Stomach smooth muscle (tissue), 2 donors: ENCODE results near the gene CTSC.

Experiments
- H3K27ac ChIP-seq: one replicate; pipeline ENCODE4 v1.7.0; 2013; ENCODE audit warnings: mild to moderate bottlenecking, low read length, inconsistent platforms
- H3K27me3 ChIP-seq, 2 donors: one replicate each; pipeline ENCODE4 v1.7.0; 2013; ENCODE audit warnings: low read length in 2 of 2; ENCODE audit not compliant: insufficient read depth in 2 of 2, control insufficient read depth in 1 of 2
- H3K36me3 ChIP-seq, 2 donors: one replicate each; pipeline ENCODE4 v1.7.0; 2013; ENCODE audit warnings: low read length in 2 of 2; ENCODE audit not compliant: control insufficient read depth in 2 of 2, insufficient read depth in 2 of 2
- H3K4me1 ChIP-seq: one replicate; pipeline ENCODE4 v1.7.0; 2013; ENCODE audit warnings: low read length; ENCODE audit not compliant: control insufficient read depth, insufficient read depth
- H3K4me3 ChIP-seq, 2 donors: one replicate each; pipeline ENCODE4 v1.7.0; 2013; ENCODE audit warnings: low read length in 2 of 2
- H3K9ac ChIP-seq, 2 donors: one replicate each; pipeline ENCODE4 v1.7.0; 2013; ENCODE audit warnings: low read length in 2 of 2, mild to moderate bottlenecking in 1 of 2
- H3K9me3 ChIP-seq, 2 donors: one replicate each; pipeline ENCODE4 v1.7.0; 2013; ENCODE audit warnings: low read length in 2 of 2; ENCODE audit not compliant: control insufficient read depth in 2 of 2
- donor health status: healthy.
- donor health status: Pancreatic carcinoma.

The CTSC gene

DNA sequence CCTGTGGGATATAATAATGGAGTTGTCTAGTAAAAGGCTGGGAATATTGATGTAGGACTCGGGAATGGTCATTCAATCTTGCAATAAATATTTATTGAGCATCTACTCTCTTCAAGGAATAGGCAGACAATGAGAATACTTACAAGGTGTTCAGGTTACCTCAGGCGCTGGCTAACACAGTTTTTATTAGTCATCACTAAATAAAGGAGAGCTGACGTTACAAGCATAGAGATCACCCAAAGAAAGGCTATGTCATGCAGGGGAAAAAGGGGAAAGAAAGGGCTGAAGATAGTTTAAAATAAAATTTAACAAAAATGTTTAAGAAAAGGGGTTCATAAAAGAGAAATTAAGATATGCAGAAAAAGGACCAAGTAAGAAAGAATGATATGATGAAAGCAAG is 15.8 kb upstream of the CTSC start:
- Histone ChIP-seq H3K27me3 (no peaks in the 10 kb centered on the region), H3K27ac (no peak overlapping the region), H3K36me3 (no peaks in the 10 kb centered on the region), H3K4me1 (no peaks in the 10 kb centered on the region), H3K9me3 (no peaks in the 10 kb centered on the region), H3K9ac (no peak overlapping the region), H3K4me3 (no peak overlapping the region)

DNA sequence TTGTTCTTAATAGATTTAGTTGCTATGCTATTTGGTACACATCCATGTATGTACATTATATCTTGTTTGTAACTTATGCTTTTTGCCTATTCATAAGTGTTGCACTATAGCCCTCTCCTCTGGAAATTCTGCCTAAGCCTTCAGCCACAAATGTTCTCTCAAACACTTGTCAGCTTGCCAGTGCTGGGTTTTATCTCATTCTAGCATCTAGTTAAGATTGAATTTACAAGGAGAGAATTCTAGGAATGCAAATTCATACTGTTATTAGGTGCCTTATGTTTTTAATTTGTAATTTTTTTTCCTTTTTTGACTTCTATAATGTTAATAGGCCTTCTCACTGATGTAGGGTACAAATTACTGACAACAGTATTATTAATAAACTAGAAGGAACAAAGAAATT is 14.6 kb upstream of the CTSC start:
- Histone ChIP-seq H3K27ac (no peak overlapping the region), H3K9ac (no peak overlapping the region), H3K27me3 (no peaks in the 10 kb centered on the region), H3K4me3 (no peak overlapping the region), H3K36me3 (no peaks in the 10 kb centered on the region), H3K9me3 (no peaks in the 10 kb centered on the region), H3K4me1 (no peaks in the 10 kb centered on the region)

DNA sequence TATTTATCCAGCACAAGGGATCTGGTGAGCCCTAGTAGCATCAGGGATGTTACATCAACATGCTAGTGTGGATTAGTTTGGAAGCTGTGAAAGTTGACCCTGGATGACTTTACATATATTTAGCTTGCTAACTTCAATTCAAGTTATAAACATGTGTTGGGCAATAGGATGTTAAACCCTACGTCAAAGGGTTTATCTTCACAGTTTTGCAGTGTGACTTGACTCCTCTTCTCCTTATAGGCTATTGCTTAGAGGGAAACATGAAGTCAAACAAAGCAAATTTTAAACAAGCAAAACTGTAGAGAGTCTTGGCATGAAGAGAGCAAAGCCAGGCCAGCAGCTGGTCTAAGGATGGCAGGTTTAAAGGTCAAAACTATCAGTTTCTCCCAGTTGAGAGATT is 11.3 kb upstream of the CTSC start:
- H3K4me1 ChIP-seq: no peaks in the 10 kb centered on the region
- H3K27ac ChIP-seq: no peak overlapping the region
- H3K4me3 ChIP-seq: no peak overlapping the region
- no peaks in the 10 kb centered on the region for H3K27me3 ChIP-seq
- H3K9ac ChIP-seq: no peak overlapping the region
- no peaks in the 10 kb centered on the region for H3K36me3 ChIP-seq
- no peaks in the 10 kb centered on the region for H3K9me3 ChIP-seq

DNA sequence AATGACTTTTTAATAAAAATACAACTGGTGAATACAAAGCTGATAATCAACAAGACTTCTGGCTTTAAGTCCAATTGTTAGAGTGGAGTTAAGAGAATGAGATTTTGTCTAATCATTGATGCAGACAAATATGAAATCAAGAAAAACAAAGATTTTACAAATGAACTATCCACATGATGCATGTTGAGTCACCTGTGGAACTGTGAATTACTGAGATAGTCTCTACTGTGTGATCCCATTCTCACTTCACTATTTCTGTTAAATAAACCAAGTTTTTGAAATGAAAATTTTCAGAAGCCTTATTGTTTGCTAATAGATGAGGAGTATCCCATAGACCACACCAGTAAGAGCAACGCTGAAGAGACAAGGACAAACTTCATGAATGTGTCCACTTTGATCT is 8.4 kb upstream of the CTSC start:
- H3K4me3 ChIP-seq: no peak overlapping the region
- no peak overlapping the region for H3K9ac ChIP-seq
- no peaks in the 10 kb centered on the region for H3K27me3 ChIP-seq
- H3K36me3 ChIP-seq: no peaks in the 10 kb centered on the region
- no peak overlapping the region for H3K27ac ChIP-seq
- H3K4me1 ChIP-seq: no peaks in the 10 kb centered on the region
- no peaks in the 10 kb centered on the region for H3K9me3 ChIP-seq

DNA sequence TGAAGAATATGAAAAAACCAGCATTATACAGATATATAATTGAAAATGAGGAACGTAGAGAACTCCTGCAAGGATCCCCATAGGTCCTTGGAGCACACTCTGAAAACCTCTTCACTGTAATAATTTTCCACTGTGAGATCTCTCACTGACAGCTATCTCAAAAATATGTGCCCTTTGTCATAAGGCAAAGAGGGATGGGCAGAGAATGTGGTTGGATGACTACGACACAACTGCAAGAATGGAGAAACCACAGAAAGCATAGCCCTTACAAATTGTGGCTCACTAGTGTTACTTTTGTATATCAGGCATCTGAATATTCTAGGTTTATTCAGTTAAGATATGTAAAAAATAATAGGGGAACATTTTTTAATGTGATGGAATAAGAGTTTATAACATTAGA is 7.9 kb upstream of the CTSC start:
- H3K4me1 ChIP-seq: no peaks in the 10 kb centered on the region
- H3K9ac ChIP-seq: no peak overlapping the region
- H3K27ac ChIP-seq: no peak overlapping the region
- no peaks in the 10 kb centered on the region for H3K9me3 ChIP-seq
- no peaks in the 10 kb centered on the region for H3K36me3 ChIP-seq
- no peak overlapping the region for H3K4me3 ChIP-seq
- no peaks in the 10 kb centered on the region for H3K27me3 ChIP-seq

DNA sequence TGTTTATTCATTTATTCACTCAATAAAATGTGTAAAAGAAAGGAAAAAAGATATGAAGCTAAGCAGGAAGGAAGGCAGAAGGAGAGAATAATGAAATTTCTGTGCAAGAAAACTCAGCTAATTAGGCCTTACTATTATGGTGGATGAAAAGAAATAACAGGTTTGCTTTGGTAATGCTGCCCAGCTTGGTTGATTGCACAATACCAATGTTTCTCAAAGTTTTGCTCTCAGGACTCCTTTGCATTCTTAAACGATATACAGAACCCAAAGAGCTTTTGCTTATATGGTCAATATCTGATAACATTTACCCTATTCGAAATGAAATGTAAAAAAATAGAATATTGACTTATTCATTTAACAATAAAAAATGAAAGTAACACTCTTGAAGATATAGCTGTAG is 7.3 kb upstream of the CTSC start:
- H3K9me3 ChIP-seq: no peaks in the 10 kb centered on the region
- no peaks in the 10 kb centered on the region for H3K36me3 ChIP-seq
- no peaks in the 10 kb centered on the region for H3K4me1 ChIP-seq
- no peak overlapping the region for H3K4me3 ChIP-seq
- no peak overlapping the region for H3K27ac ChIP-seq
- H3K27me3 ChIP-seq: no peaks in the 10 kb centered on the region
- no peak overlapping the region for H3K9ac ChIP-seq

DNA sequence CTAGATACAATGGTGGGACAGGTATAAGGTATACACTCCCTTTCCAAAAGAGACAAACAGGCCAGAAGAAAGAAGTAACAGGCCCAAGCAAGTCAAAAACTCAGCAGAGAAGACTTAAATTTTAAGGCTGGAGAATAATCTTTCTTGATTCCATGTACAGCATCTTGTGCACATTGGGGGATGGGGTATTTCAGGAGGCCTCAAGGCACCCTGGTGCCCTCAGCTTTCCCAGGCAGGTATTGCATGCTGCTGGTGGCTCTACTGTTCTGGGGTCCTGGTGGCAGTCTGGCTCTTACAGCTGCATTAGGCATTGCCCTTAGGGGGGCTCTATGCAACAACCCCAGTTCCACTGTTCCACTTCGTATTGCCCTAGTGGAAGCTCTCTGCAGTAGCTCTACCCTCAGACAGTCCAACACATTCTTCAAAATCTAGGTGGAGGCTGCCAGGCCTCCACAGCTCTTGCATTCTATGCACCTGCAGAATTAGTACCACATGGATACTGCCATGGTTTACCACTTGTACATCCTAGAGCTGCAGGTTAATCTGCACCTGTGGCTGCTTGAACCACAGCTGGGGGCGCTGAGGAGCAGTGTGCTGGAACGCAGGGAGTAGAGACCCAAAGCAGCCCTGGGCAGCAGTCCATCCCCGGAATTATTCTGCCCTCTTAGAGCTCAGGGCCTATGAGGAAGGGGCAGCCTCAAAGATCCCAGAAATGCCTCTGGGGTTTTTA is 4.2 kb upstream of the CTSC start:
- Histone ChIP-seq H3K36me3 (no peaks in the 10 kb centered on the region), H3K4me3 (no peak overlapping the region), H3K27ac (no peak overlapping the region), H3K4me1 (peaks cover 7% of the 10 kb centered on the region), H3K9me3 (no peaks in the 10 kb centered on the region), H3K27me3 (no peaks in the 10 kb centered on the region), H3K9ac (no peak overlapping the region)

DNA sequence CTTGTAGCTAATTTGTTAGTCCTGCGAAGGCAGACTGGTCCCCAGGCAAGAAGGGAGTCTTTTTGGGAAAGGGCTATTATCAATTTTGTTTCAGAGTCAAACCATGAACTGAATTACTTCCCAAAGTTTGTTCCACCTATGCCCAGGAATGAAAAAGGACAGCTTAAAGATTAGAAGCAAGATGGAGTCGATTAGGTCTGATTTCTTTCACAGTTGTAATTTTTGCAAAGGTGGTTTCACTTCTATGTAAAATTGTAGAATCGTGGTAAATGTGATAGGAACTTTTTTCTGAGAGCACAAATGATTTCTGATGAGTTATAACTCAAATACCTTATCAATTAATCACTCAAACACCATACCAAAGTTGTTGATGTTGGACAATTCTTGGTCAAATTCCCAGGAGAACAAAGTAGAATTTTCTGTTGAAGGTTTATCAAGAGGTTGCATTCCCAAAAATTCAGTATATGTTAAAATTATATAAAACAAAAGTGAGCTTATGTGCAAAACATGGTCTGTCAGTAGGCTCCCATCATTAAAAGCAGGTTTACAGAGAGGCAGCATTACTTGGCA is 2.9 kb upstream of the CTSC start:
- peaks cover 7% of the 10 kb centered on the region for H3K4me1 ChIP-seq
- H3K9me3 ChIP-seq: no peaks in the 10 kb centered on the region
- no peak overlapping the region for H3K9ac ChIP-seq
- no peak overlapping the region for H3K27ac ChIP-seq
- no peaks in the 10 kb centered on the region for H3K36me3 ChIP-seq
- H3K4me3 ChIP-seq: no peak overlapping the region
- H3K27me3 ChIP-seq: no peaks in the 10 kb centered on the region

DNA sequence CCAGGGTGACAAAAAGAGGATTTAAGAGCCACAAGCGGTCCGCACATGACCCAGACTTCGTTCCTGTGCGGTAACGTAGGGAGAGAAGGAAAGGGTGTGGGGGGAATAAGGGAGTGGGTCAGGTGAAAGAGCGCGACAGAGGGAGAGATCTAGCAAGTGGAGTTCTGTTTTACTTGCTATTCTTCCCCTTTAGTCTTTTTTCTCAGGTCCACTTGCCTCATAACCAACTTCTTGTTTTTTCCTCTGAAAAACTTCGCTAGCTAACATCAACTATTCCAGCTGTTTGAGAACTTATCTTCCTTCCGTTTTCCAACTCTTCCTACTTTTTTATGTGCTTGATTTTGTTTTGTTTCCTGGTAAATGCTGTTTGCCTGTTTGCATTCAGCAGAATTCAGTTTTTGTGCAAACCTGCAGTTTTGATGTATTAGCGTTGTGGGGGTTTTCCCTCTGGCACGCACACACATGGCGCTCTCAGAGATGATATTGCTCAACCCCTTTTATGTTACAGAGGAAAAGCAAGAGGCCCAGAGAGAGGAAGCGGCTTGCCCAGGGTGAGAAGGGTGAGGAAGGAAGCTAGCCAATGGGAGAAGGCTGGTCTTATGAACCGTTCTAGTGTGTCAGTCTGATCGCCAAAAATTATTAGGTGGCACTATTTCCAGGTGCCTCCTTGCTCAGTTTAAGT is 592 bp upstream of the CTSC start:
- peak overlapping the region; percentile 27 for H3K27ac ChIP-seq
- peaks cover 7% of the 10 kb centered on the region for H3K4me1 ChIP-seq
- H3K27me3 ChIP-seq: no peaks in the 10 kb centered on the region
- no peaks in the 10 kb centered on the region for H3K9me3 ChIP-seq
- H3K36me3 ChIP-seq: no peaks in the 10 kb centered on the region
- peak overlapping the region; percentile 89 to 92 for H3K4me3 ChIP-seq
- H3K9ac ChIP-seq: peak overlapping the region; percentile 46 to 79

DNA sequence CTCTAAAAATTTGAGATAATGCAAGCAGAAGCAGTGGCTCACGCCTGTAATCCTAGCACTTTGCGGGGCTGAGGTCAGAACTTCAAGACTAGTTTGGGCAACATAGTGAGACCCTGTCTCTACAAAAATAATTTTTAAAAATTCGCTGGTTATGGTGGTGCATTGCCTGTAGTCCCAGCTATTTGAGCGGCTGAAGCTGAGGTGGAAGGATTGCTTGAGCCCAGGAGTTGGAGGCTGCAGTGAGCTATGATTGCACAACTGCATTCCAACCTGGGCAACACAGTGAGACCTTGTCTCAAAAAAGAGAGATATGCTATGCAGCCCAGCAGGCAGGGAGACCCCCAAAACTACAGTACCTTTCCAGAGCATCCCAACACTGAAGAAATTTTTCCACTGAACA is 2.3 kb downstream of the CTSC start:
- Histone ChIP-seq H3K27me3 (no peaks in the 10 kb centered on the region), H3K9me3 (no peaks in the 10 kb centered on the region), H3K27ac (no peak overlapping the region), H3K4me1 (peaks cover 7% of the 10 kb centered on the region), H3K9ac (no peak overlapping the region), H3K36me3 (peaks cover 0 to 4% of the 10 kb centered on the region in 2 donors), H3K4me3 (peak overlapping the region in 1 of 2 donors; percentile 35)

DNA sequence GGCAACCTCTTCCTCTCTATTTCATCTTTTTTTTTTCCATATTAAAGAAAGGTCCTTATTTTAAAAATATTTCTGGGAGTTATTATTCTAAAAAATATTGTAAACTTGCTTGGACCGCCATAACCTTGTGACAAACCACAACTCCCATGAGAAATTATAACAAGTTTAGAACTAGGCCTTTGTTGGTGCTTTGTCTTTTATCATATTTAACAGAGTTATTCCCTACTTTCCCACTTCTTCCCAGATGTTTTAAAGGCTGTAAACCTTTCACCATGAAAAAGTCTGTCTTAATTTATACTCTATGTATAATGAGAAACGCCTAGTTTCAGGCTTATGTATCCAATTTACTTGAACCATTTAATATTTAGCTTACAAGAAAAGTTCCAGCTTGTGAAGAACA is 3.7 kb downstream of the CTSC start:
- Histone ChIP-seq H3K9ac (no peak overlapping the region), H3K4me3 (no peak overlapping the region), H3K27ac (no peak overlapping the region), H3K27me3 (no peaks in the 10 kb centered on the region), H3K36me3 (peaks cover 0 to 4% of the 10 kb centered on the region in 2 donors), H3K4me1 (peaks cover 7% of the 10 kb centered on the region), H3K9me3 (no peaks in the 10 kb centered on the region)
